OCI-M2 (cell line): ENCODE results near the gene MCM10.
"Not testable (repeated sequence)": the region's sequence is repeated elsewhere in the genome, so short reads cannot be mapped to it uniquely, and the experiment has no call there.

Experiments
- DNase-seq: peaks from one replicate; lab custom pipeline; 2025; ENCODE audit not compliant: unreplicated experiment; lab: John Stamatoyannopoulos, UW

The MCM10 gene

GRCh38 chr10:13219685-13220670 is 58.6 kb downstream of the MCM10 start:
- no peak for DNase-seq

- DNase-seq, result no peak
Observed at GRCh38 chr10:13221572-13221971, 60.2 kb downstream of the MCM10 start.

- no peak for DNase-seq
Observed at GRCh38 chr10:13222151-13222550, 60.8 kb downstream of the MCM10 start.

- no peak for DNase-seq
Observed at GRCh38 chr10:13222566-13222965, 61.2 kb downstream of the MCM10 start.

GRCh38 chr10:13223241-13223640 is 61.9 kb downstream of the MCM10 start:
- DNase-seq, result no peak

- DNase-seq, result no peak
Observed at GRCh38 chr10:13224210-13224995, 63.0 kb downstream of the MCM10 start.

- no peak for DNase-seq
Observed at GRCh38 chr10:13225601-13226000, 64.2 kb downstream of the MCM10 start.

GRCh38 chr10:13227031-13227430 is 65.7 kb downstream of the MCM10 start:
- DNase-seq, result no peak

GRCh38 chr10:13231190-13231589 is 69.8 kb downstream of the MCM10 start:
- no peak for DNase-seq

GRCh38 chr10:13231808-13232207 is 70.5 kb downstream of the MCM10 start:
- DNase-seq, result no peak

- DNase-seq, result no peak
Observed at GRCh38 chr10:13233358-13233757, 72.0 kb downstream of the MCM10 start.

GRCh38 chr10:13234172-13234571 is 72.8 kb downstream of the MCM10 start, which contains the start of gene UCMA:
Gene UCMA (minus strand): TSS chr10:13234374. CDS start chr10:13234258, 116 bp downstream.
- no peak for DNase-seq

GRCh38 chr10:13234736-13235135 is 73.4 kb downstream of the MCM10 start:
- not testable (repeated sequence) for DNase-seq

GRCh38 chr10:13236638-13237037 is 75.3 kb downstream of the MCM10 start:
- DNase-seq, result no peak

GRCh38 chr10:13238271-13239077 is 77.1 kb downstream of the MCM10 start:
- DNase-seq, result no peak

- DNase-seq, result no peak
Observed at GRCh38 chr10:13239923-13240322, 78.6 kb downstream of the MCM10 start.

GRCh38 chr10:13241613-13242012 is 80.3 kb downstream of the MCM10 start:
- DNase-seq, result no peak

- DNase-seq, result not testable (repeated sequence)
Observed at GRCh38 chr10:13242260-13242659, 80.9 kb downstream of the MCM10 start.

- no peak for DNase-seq
Observed at GRCh38 chr10:13247246-13247645, 85.9 kb downstream of the MCM10 start.

GRCh38 chr10:13247784-13248183 is 86.4 kb downstream of the MCM10 start:
- DNase-seq, result no peak

GRCh38 chr10:13253726-13254125 is 92.4 kb downstream of the MCM10 start:
- no peak for DNase-seq
